Measurements from ENCODE around the gene UMAD1.
A peak's percentile ranks its signal among the peaks of the same experiment; 100 is the strongest.
"Not testable (repeated sequence)": the region's sequence is repeated elsewhere in the genome, so short reads cannot be mapped to it uniquely, and the experiment has no call there.

Gene UMAD1

GRCh38 chr7:7667187-7667586, 26.6 kb downstream of the UMAD1 start:
- no peak for FAIRE-seq
- no peak for TF ChIP-seq POLR2A (IDR thresholded peaks at IDR 0.05; ENCODE audit: low read depth, low read length)
- DNase-seq (ENCODE audit: insufficient read length, low spot score), result no peak

GRCh38 chr7:7668706-7669105, 28.2 kb downstream of the UMAD1 start:
- no peak for DNase-seq (ENCODE audit: insufficient read length, low spot score)
- FAIRE-seq, result no peak
- TF ChIP-seq POLR2A (IDR thresholded peaks at IDR 0.05; ENCODE audit: low read depth, low read length), result no peak

- TF ChIP-seq POLR2A (IDR thresholded peaks at IDR 0.05; ENCODE audit: low read depth, low read length), result no peak
- DNase-seq (ENCODE audit: insufficient read length, low spot score) (no peak), FAIRE-seq (no peak)
Observed at GRCh38 chr7:7670490-7670889, 29.9 kb downstream of the UMAD1 start.

GRCh38 chr7:7671361-7671760, 30.8 kb downstream of the UMAD1 start:
- DNase-seq (ENCODE audit: insufficient read length, low spot score) (no peak), FAIRE-seq (no peak)
- TF ChIP-seq POLR2A (IDR thresholded peaks at IDR 0.05; ENCODE audit: low read depth, low read length), result no peak

- FAIRE-seq (peak; percentile 77), DNase-seq (ENCODE audit: insufficient read length, low spot score) (no peak)
- TF ChIP-seq POLR2A (IDR thresholded peaks at IDR 0.05; ENCODE audit: low read depth, low read length), result no peak
Observed at GRCh38 chr7:7672545-7673239, 32.1 kb downstream of the UMAD1 start.

GRCh38 chr7:7673240-7673550, 32.6 kb downstream of the UMAD1 start:
- no peak for TF ChIP-seq POLR2A (IDR thresholded peaks at IDR 0.05; ENCODE audit: low read depth, low read length)
- no peak for FAIRE-seq
- DNase-seq (ENCODE audit: insufficient read length, low spot score), result no peak

GRCh38 chr7:7675686-7676085, 35.1 kb downstream of the UMAD1 start:
- no peak for FAIRE-seq
- no peak for DNase-seq (ENCODE audit: insufficient read length, low spot score)
- no peak for TF ChIP-seq POLR2A (IDR thresholded peaks at IDR 0.05; ENCODE audit: low read depth, low read length)

- FAIRE-seq; DNase-seq (ENCODE audit: insufficient read length, low spot score): not testable (repeated sequence)
Observed at GRCh38 chr7:7679640-7680039, 39.1 kb downstream of the UMAD1 start.

GRCh38 chr7:7681191-7681935, 40.8 kb downstream of the UMAD1 start:
- FAIRE-seq (peak; percentile 100), DNase-seq (ENCODE audit: insufficient read length, low spot score) (no peak)
- TF ChIP-seq POLR2A (IDR thresholded peaks at IDR 0.05; ENCODE audit: low read depth, low read length), result no peak

- DNase-seq (ENCODE audit: insufficient read length, low spot score) (no peak), FAIRE-seq (no peak)
- no peak for TF ChIP-seq POLR2A (IDR thresholded peaks at IDR 0.05; ENCODE audit: low read depth, low read length)
Observed at GRCh38 chr7:7681936-7682329, 41.4 kb downstream of the UMAD1 start.

- no peak for TF ChIP-seq POLR2A (IDR thresholded peaks at IDR 0.05; ENCODE audit: low read depth, low read length)
- FAIRE-seq (peak; percentile 81), DNase-seq (ENCODE audit: insufficient read length, low spot score) (no peak)
Observed at GRCh38 chr7:7682861-7683260, 42.3 kb downstream of the UMAD1 start.

- DNase-seq (ENCODE audit: insufficient read length, low spot score) (no peak), FAIRE-seq (peak; percentile 88)
Observed at GRCh38 chr7:7686811-7687508, 46.4 kb downstream of the UMAD1 start.

GRCh38 chr7:7687800-7688199, 47.2 kb downstream of the UMAD1 start:
- DNase-seq (ENCODE audit: insufficient read length, low spot score) (no peak), FAIRE-seq (no peak)
- no peak for TF ChIP-seq POLR2A (IDR thresholded peaks at IDR 0.05; ENCODE audit: low read depth, low read length)

More at GRCh38 chr7:7686811-7687508, 46.4 kb downstream of the UMAD1 start:
- TF ChIP-seq POLR2A (IDR thresholded peaks at IDR 0.05; ENCODE audit: low read depth, low read length), result no peak

GRCh38 chr7:7688310-7688709, 47.8 kb downstream of the UMAD1 start:
- FAIRE-seq (peak; percentile 43), DNase-seq (ENCODE audit: insufficient read length, low spot score) (no peak)
- TF ChIP-seq POLR2A (IDR thresholded peaks at IDR 0.05; ENCODE audit: low read depth, low read length), result no peak

GRCh38 chr7:7688956-7689355, 48.4 kb downstream of the UMAD1 start:
- DNase-seq (ENCODE audit: insufficient read length, low spot score), result no peak
- peak; percentile 65 for FAIRE-seq
- no peak for TF ChIP-seq POLR2A (IDR thresholded peaks at IDR 0.05; ENCODE audit: low read depth, low read length)
